MG63 (cell line): Measurements from ENCODE around the gene RAB3A. TPM values are rescaled to one million over a fixed set of nuclear protein-coding genes. Genes with fewer than 3 reads are reported as not detected.

Source experiments
- DNase-seq: peaks from one replicate; pipeline ENCODE4 v3.0.0-alpha.2; 2020
- H3K27me3 ChIP-seq: fragments of 250-450 bp; sonication (Bioruptor Pico); 2 replicates; pipeline ENCODE4 v1.5.1; 2020; ENCODE audit warnings: mild to moderate bottlenecking, moderate library complexity
- H3K36me3 ChIP-seq: fragments of 250-450 bp; sonication (Bioruptor Pico); 2 replicates; pipeline ENCODE4 v1.5.1; 2020; ENCODE audit warnings: mild to moderate bottlenecking, moderate library complexity
- H3K4me3 ChIP-seq: fragments of 250-450 bp; sonication (Bioruptor Pico); 2 replicates; pipeline ENCODE4 v1.5.1; 2020; ENCODE audit warnings: mild to moderate bottlenecking, moderate library complexity
- H3K9me3 ChIP-seq: fragments of 250-450 bp; sonication (Bioruptor Pico); 2 replicates; pipeline ENCODE4 v1.5.1; 2020; ENCODE audit warnings: mild to moderate bottlenecking, moderate library complexity
- total RNA-seq: library from RNA; depleted of rRNA; stranded (reverse); fragments of >200 nt; shearing (Covaris generic); gene quantifications from 2 replicates; pipeline ENCODE4 v1.2.3, GENCODE V29; 2014; ENCODE audit warnings: low replicate concordance; rRNA removed

Gene RAB3A
- total RNA-seq, 1 experiment from 2014 or later: 0.99 TPM

- H3K9me3 ChIP-seq: no peaks in the 10 kb centered on the region
- no peaks in the 10 kb centered on the region for H3K27me3 ChIP-seq
- H3K4me3 ChIP-seq: peak overlapping the region; percentile 88
- DNase-seq: no peak
- peaks cover 6% of the 10 kb centered on the region for H3K36me3 ChIP-seq
These were observed 52.8 kb downstream of the RAB3A start for GRCh38 chr19:18150776-18151624.

- Histone ChIP-seq H3K4me3 (no peak overlapping the region), H3K27me3 (no peaks in the 10 kb centered on the region), H3K36me3 (peaks cover 6% of the 10 kb centered on the region), H3K9me3 (no peaks in the 10 kb centered on the region)
- no peak for DNase-seq
These were observed 54.3 kb downstream of the RAB3A start for GRCh38 chr19:18149596-18149975.

GRCh38 chr19:18147396-18147795 lies 56.4 kb downstream of the RAB3A start:
- peaks cover 12% of the 10 kb centered on the region for H3K36me3 ChIP-seq
- H3K9me3 ChIP-seq: no peaks in the 10 kb centered on the region
- H3K4me3 ChIP-seq: no peak overlapping the region
- H3K27me3 ChIP-seq: no peaks in the 10 kb centered on the region
- no peak for DNase-seq

Other genes starting within 250 kb of the RAB3A start
- gene KCNN1, start 236.9 kb downstream of the RAB3A start, total RNA-seq: not detected in 2 replicates
- 13.4 and 20.5 TPM in 2 replicates for gene ARRDC2, start 195.9 kb downstream of the RAB3A start, total RNA-seq
- gene IL12RB1, start 117.1 kb downstream of the RAB3A start, total RNA-seq: not detected in 2 replicates
- gene MAST3, start 106.3 kb downstream of the RAB3A start, total RNA-seq: 0.20 and 0.95 TPM in 2 replicates
- 4.2 and 13.2 TPM in 2 replicates for gene PIK3R2, start 50.9 kb downstream of the RAB3A start, total RNA-seq
- gene IFI30, start 30.2 kb downstream of the RAB3A start, total RNA-seq: 1.0 TPM in 1 of 2 replicates, not detected in the other
- gene MPV17L2, start 10.8 kb downstream of the RAB3A start, total RNA-seq: 8.2 and 29.5 TPM in 2 replicates
- gene PDE4C, start 22.4 kb upstream of the RAB3A start, total RNA-seq: not detected in 2 replicates
- 0.03 and 0.05 TPM in 2 replicates for gene IQCN, start 70.4 kb upstream of the RAB3A start, total RNA-seq
- gene JUND, start 77.6 kb upstream of the RAB3A start, total RNA-seq: 85.7 and 102 TPM in 2 replicates
- gene LSM4, start 119.0 kb upstream of the RAB3A start, total RNA-seq: 335 and 636 TPM in 2 replicates
- 5.5 and 11.2 TPM in 2 replicates for gene PGPEP1, start 136.6 kb upstream of the RAB3A start, total RNA-seq
- gene GDF15, start 182.1 kb upstream of the RAB3A start, total RNA-seq: 2.3 and 13.1 TPM in 2 replicates
- gene LRRC25, start 193.6 kb upstream of the RAB3A start, total RNA-seq: not detected in 2 replicates
- gene SSBP4, start 215.4 kb upstream of the RAB3A start, total RNA-seq: 187 and 203 TPM in 2 replicates
- gene ISYNA1, start 234.1 kb upstream of the RAB3A start, total RNA-seq: 0.40 and 4.4 TPM in 2 replicates